Measurements from ENCODE around the gene IQCE. TPM values are rescaled to one million over a fixed set of nuclear protein-coding genes. Genes with fewer than 3 reads are reported as not detected.

The IQCE gene
- total RNA-seq, 1 experiment from 2014 or later: 21.4 TPM

DNA sequence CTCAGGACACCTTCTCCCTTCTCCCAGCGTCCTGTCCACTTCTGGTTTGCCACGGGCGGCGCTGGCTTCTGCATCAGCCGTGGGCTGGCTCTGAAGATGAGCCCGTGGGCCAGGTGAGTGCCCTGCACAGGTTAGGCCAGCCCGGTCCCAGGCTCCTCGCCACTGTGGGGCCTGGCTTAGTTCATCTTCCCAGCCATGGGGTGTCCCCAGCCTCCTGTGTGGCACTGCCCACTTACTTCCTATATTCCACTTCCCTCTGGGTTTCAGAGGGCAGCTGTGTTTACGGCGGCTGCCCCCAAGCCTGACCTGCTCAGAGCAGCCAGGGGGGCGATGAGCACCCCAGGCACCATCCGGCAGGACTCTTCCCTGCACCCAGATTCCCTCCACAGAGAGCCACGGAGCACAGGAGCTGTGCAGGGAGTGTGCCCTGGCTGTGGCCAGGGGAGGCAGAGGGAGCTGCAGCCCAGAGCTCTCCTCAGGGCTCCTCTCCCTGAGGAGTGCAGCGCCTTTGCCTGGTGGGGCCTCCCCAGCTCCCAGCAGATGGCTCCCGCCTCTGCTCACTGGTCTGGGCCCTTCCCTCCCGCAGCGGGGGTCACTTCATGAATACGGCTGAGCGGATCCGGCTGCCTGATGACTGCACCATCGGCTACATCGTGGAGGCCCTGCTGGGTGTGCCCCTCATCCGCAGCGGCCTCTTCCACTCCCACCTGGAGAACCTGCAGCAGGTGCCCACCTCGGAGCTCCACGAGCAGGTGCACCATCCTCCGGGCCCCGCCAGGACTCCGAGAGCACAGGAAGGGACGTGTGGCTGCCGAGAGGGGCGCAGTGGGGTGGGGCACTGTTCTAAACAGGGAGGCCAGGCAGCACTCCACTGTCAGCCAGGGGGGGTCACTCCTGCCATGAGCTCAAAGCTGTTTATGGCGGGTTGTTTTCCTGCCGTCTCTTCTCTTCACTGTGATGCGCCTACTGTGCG, 32.8 kb upstream of the IQCE start:
- no peaks in the 10 kb centered on the region for H3K9me2 ChIP-seq (ENCODE audit: insufficient read depth)
- no peaks in the 10 kb centered on the region for H3K36me3 ChIP-seq (ENCODE audit: control insufficient read depth in 1 of 2, insufficient read depth in 2 of 2, low read length in 2 of 2)
- H3K27me3 ChIP-seq (ENCODE audit: insufficient read depth, low read length): no peaks in the 10 kb centered on the region
- no peak overlapping the region for H3K9ac ChIP-seq (ENCODE audit: low read length)
- TF ChIP-seq, protein P1, sequence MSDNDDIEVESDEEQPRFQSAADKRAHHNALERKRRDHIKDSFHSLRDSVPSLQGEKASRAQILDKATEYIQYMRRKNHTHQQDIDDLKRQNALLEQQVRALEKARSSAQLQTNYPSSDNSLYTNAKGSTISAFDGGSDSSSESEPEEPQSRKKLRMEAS (IDR thresholded peaks at IDR 0.05): no peak
- TF ChIP-seq ELF1 (IDR thresholded peaks at IDR 0.05; ENCODE audit: borderline replicate concordance, low read depth) (no peak), EGR1 (IDR thresholded peaks at IDR 0.05; ENCODE audit: low read depth) (no peak), POLR2A (IDR thresholded peaks at IDR 0.05; ENCODE audit: borderline replicate concordance, extremely low read depth, insufficient read depth, insufficient read length) (no peak), ZNF274 (IDR thresholded peaks at IDR 0.05; ENCODE audit: low read depth, low read length) (no peak), JUND (IDR thresholded peaks at IDR 0.05) (no peak), ZFX (IDR thresholded peaks at IDR 0.05) (no peak)
- TF ChIP-seq, protein P2, sequence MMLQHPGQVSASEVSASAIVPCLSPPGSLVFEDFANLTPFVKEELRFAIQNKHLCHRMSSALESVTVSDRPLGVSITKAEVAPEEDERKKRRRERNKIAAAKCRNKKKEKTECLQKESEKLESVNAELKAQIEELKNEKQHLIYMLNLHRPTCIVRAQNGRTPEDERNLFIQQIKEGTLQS (IDR thresholded peaks at IDR 0.05): no peak
- 0 out of 2 replicates have a peak, but pooled peaks cover 6% of the 10 kb centered on the region for H3K79me2 ChIP-seq (ENCODE audit: insufficient read depth, low read length)
- H4K20me1 ChIP-seq (ENCODE audit: insufficient read depth): no peaks in the 10 kb centered on the region
- H2AFZ ChIP-seq (ENCODE audit: low read depth, low read length, poor library complexity, severe bottlenecking): no peak overlapping the region
- H3K27ac ChIP-seq (ENCODE audit: low read depth, low read length): no peak overlapping the region; the same call in 1 of the 2 replicates
- ATAC-seq (no peak), DNase-seq (ENCODE audit: low read depth, low spot score) (no peak)
- no TSS peak for BruUV-seq (replicated peaks)
- intact Hi-C loops (cut with micrococcal nuclease): no loop called here
- ChIA-PET POLR2A (no interaction called here), CTCF (interaction anchor here (1.1 kb wide), 1 partner anchor 74 kb away, joined by 3 read pairs; no protein-coding TSS in a partner anchor), RAD21 (ENCODE audit: low non-redundant PET in 1 of 2, low total read pairs in 2 of 2, uncharacterized antibody in 2 of 2, unreplicated experiment in 2 of 2) (no interaction called here)
- no peaks in the 10 kb centered on the region for H3K9me3 ChIP-seq (ENCODE audit: control insufficient read depth in 1 of 2, insufficient read depth in 1 of 2, low read depth in 1 of 2, low read length in 2 of 2)
- H3K4me1 ChIP-seq (ENCODE audit: control insufficient read depth in 1 of 2, insufficient read depth in 2 of 2, low read length in 2 of 2): peaks cover 75 to 86% of the 10 kb centered on the region in 2 experiments
- no peak overlapping the region for H3K4me3 ChIP-seq (replicated peaks in 1 of 2; ENCODE audit: low read depth in 1 of 2, low read length in 2 of 2)
- no peak overlapping the region for H3K4me2 ChIP-seq (ENCODE audit: low read length)
